Stimulated activated CD4-positive, alpha-beta T cell treated with anti-CD3 and anti-CD28 coated beads, Interleukin-12 subunit alpha, Interleukin-12 subunit beta, amount 100 ng/mL, for 4 hours (primary cell): ENCODE data around the gene LRR1.
A peak's percentile ranks its signal among the peaks of the same experiment; 100 is the strongest.
"Not testable (repeated sequence)": the region's sequence is repeated elsewhere in the genome, so short reads cannot be mapped to it uniquely, and the experiment has no call there.

ENCODE experiments used
- DNase-seq: peaks from one replicate; pipeline ENCODE4 v3.0.0-alpha.2; 2020

LRR1 gene

GRCh38 chr14:49598485-49599300 is at the start of gene LRR1:
LRR1 (plus strand) TSS chr14:49598940; CDS start chr14:49599021, 81 bp downstream.
- peak; percentile 83 for DNase-seq

DNA sequence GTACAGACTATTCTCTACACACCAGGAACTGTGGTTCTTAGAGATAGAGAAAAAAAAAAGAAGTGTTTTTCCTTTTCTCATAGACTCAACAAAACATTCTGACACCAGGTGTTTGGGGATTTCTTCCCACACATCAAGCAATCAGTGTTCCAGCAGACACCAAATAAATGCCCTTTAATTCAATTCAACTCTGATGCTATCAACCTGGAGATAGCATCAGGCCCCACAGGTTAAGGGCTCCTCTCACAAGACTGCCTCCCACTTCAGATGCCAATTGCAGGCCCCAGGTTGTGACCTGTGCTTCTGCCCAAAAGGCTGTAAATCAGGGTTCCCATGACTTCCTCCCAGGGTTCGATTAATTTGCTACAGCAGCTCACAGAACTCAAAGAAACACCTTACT is 49.3 kb upstream of the LRR1 start:
- DNase-seq: no peak

GRCh38 chr14:49549881-49550280 is 48.9 kb upstream of the LRR1 start:
- DNase-seq: no peak

DNA sequence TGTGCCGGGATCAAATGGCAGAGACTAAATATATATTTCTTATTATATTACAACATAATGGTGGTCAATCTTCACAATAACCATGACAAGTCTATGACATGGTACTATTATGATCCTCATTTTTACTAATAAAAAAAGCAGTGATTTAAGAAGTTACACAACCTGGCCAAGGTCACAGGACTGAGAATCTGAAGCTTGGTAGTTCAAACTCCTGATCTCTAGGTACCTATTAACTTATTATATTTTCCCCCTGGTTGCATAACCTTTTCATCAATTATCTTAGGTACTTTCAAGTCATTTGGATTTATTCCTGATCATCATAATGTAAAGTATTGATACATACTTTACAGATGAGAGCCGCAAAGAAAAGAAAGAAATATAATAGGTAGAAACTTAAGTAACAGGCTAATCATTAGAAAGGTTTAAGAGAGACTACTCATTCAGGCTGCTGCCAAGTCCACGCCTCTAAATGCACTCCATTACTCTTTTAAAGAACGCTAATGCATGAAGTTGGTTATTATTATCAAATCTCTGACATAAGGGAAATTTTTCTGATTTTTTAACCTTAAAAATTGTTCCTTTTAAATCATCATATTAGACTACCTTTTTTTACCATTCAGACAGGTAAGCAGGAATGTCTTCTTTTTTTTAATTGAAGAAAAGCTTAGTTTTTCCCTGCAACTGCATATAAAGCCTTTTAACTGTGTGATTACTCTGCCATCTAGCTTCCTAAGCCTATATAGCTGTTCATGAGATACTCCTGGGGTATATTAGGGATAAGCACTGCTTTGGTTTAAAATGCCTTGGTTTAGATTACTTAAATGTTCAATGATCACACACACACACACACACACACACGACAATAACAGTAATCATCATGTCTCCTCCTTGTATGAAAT is 48.2 kb upstream of the LRR1 start:
- DNase-seq: no peak

GRCh38 chr14:49551569-49551968 is 47.2 kb upstream of the LRR1 start:
- DNase-seq: no peak

DNA sequence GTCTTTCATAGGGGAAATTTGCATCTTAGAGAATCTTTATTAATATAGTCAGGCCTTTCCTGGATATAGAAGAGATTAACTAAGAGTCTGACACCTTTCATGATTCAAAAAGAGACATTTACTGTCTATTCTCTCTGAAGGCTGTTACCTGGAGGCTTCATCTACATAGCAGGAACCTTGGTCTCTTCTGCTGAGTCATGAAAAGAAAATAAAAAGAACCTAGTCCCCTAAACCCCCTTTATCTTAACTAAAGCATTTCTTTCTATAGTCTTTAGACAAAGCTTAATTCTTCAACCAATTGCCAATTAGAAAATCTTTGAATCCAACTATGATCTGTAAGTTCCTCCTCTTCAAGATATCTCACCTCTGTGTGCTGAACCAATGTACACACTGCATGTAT is 45.6 kb upstream of the LRR1 start:
- DNase-seq: no peak

GRCh38 chr14:49553892-49554291 is 44.8 kb upstream of the LRR1 start:
- no peak for DNase-seq

DNA sequence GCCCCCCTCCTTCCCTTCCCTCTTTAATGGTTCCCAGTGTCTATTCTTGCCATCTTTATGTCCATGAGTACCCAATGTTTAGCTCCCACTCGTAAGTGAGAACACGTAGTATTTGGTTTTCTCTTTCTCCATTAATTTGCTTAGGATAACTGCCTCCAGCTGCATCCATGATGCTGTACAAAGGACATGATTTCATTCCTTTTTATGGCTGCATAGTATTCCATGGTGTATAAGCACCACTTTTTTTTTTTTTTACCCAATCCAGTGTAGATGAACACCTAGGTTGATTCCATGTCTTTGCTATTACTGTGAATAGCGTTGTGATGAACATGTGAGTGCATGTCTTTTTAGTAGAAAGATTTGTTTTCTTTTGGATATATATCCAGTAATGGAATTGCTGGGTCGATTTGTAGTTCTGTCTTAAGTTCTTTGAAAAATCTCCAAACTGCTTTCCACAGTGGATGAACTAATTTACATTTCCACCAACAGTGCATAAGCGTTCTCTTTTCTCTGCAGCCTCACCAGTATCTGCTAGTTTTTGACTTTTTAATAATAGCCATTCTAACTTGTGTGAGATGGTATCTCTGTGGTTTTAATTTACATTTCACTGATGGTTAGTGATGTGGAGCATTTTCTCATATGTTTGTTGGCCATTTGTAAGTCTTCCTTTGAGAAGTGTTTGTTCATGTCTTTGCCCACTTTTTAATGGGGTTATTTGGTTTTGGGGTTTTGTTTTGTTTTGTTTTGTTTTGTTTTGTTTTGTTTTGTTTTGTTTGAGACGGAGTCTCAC is 38.6 kb upstream of the LRR1 start:
- no peak for DNase-seq

DNA sequence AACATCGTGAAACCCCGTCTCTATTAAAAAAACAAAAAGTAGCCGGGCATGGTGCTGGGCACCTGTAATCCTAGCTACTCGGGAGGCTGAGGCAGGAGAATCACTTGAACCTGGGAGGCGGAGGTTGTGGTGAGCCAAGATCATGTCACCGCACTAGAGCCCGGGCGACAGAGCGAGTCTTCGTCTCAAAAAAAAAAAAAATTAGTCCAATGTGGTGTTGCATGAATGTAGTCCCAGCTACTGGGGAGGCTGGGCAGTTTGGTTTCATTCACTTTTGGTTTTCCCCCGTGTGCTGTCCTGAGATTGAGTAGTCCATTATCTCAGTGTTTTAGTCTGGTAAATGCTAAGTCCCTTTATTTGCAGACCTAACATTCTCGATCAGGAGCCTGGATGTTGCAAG is 32.0 kb upstream of the LRR1 start:
- no peak for DNase-seq

- no peak for DNase-seq
Measured at GRCh38 chr14:49569281-49569680, 29.5 kb upstream of the LRR1 start.

GRCh38 chr14:49574038-49574437 is 24.7 kb upstream of the LRR1 start:
- no peak for DNase-seq

DNA sequence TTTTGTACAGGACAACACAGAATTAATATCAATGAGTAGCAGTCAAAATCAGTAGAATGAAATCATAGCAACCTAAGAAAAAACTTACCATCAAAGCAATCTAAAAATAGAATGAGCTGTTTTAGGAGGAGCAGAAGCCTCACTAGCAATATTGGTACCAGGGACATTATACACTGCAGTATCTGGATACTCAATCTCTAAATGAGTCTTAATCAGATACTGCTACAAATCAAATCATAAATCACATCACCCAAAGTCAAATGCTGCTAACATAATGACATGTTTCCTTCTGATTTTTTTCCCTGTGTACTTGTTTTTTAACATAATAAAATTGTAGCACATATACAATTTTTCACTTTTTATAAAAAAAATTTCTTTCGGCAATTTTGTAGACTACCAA is 20.6 kb upstream of the LRR1 start:
- no peak for DNase-seq

- DNase-seq: no peak
Measured at GRCh38 chr14:49579841-49580240, 18.9 kb upstream of the LRR1 start.

DNA sequence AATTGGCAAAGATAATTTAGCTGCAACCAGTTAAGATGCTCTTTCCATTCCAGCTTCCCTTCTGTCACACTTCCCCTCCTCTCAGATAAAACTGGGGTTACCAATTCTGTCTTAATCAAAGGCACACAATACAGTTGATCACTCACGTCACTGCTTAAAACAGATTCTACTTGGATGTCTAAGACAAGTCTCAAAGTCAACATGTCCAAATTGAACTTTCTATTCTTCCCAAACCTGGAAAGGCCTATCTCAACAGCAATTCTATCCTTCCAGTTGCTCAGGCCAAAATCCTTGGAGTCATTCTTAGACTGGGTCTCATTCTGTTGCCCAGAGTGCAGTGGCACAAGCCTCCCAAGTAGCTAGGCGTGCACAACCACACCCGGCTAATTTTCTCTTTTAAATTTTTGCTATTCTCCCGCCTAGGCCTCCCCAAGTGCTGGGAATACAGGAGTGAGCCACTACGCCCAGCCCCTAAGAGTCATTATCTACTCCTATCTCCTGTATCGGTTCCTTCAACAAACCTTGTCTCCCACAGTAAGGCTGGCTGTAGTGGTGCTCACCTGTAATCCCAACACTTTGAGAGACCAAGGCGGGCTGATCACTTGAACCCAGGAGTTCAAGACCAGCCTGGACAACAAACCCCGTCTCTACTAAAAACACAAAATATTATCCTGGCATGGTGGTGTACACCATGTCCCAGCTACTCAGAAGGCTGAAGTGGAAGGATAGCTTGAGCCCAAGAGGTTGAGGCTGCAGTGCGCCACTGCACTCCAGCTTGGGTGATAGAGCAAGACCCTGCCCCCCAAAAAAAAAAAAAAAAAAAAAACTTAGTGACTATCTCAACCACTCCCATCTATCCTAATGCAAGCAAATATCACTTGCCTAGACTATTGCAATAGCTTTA is 17.3 kb upstream of the LRR1 start:
- DNase-seq: no peak

DNA sequence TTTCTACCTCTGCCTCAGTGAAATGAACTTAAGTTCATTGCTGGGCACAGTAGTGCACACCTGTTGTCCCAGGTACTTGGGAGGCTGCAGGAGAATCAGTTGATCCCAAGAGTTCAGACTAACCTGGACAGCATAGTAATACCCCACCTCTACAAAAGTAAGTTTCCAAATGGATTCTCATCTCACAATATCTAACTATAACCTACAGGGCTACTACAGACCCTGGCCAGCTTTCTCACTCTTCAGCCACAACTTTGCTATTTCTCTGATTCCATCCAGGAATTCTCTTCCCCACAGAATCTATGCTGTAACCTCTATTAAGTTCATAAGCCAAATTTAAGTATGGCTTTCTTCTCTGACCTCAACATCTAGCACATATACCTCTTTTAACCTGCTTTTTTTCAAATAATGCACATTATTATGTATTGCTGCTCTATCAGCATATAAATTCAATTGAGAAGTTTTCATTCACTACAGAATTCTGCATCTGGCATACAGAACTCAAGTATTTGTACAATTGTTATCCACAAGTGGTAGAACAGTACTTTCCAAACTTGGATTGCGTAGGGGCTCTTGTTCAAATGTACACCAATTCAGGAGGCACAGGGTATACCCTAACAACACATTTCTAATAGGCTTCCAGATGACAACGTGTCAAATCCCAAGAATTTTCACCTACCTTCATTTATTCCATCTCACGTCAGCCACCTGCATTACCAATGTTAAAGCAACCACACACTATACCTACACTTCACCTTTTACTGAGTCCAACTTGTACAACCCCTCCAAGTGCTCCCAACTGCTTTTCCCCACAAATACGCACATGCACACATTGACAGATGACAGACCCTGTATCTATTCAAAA is 16.4 kb upstream of the LRR1 start:
- DNase-seq: no peak

DNA sequence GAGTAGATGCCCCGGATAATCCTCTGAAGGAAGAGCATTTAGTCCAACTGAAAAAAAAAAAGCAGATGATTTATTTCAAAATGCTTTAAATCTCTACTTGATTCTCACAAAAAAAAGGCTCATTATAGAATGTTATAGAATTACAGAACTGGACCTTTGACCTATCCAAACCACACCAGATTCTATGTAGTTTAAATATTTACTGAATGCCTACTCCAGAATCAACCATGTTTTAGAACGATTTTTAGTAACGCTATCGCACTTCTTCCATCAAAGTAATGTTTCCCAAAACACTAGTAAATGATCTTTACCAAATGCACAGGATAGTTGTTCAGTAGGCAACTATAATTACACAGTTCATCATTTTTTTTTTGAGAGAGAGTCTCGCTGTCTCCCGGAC is 15.1 kb upstream of the LRR1 start:
- no peak for DNase-seq

- DNase-seq: no peak
Measured at GRCh38 chr14:49584058-49584457, 14.7 kb upstream of the LRR1 start.

DNA sequence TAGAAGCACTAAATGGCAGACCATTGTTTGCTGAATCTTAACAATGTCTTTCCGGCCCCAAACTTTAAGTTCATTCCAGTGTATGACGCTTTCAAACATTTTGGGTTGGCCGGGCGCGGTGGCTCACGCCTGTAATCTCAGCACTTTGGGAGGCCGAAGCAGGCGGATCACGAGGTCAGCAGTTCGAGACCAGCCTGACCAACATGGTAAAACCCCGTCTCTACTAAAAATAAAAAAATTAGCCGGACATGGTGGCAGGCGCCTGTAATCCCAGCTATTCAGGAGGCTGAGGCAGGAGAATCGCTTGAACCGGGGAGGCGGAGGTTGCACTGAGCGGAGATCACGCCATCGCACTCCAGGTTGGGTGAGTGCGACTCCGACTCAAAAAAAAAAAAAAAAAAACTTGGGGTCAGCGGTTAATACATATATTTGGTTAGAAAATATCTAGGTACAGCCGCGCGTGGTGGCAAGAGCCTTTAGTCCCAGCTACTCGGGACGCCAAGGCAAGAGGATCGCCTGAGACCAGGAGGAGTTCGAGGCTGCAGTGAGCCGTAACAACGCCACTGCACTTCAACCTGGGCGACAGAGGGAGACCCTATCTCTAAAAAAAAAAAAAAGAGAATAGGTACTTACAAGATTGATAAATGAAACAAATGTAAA is 13.6 kb upstream of the LRR1 start:
- DNase-seq: not testable (repeated sequence)

DNA sequence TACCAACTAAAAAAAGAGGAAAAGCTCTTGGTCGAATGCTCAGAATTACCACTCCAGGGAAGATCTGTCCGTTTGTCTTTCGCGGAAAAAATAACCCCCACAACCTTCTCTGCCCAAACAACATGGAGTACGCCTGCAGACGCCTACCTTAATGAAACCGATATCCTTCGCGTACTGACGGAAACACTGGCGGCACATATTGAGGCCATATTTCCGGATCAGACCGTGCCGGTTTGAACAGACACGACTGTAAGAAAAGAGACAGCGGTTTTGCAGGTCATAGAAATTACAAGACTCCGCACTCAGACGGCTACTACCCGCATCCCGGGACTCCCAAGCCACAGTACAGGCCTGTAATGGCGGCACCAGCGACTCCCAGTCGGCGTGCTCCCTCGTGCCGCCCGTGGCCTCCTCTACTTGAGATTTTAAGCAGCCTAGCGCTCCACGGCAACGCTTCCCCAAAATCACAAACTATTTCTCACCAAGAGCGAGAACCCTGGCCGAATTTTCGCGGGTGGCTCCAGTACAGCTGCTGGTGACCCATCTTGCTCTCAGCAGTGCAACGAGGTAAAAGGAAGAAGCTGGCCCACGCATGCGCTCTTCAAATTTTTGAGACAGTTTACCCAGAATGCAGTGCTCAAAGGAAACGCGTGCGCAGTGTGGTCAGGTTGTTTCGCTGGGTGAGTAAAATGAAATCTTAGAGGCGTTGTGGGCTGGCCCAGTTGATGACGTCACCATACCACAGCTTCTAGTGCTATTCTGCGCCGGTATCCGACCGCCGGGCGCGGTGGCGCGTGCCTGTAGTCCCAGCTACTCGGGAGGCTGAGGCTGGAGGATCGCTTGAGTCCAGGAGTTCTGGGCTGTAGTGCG is 12.7 kb upstream of the LRR1 start, which contains the start of gene RPS29:
TSS of gene RPS29 (minus strand) at position 578 of the 870 bp plus-strand sequence. CDS start at position 544, 34 bp downstream.
- DNase-seq: peak; percentile 96
